Measurements from ENCODE around the gene MIXL1. TPM values are rescaled to one million over a fixed set of nuclear protein-coding genes. Genes with fewer than 3 reads are reported as not detected.

MIXL1 gene
- total RNA-seq, 1 experiment from 2014 or later = not detected

- Histone ChIP-seq H3K9me2 (ENCODE audit: insufficient read depth) (no peaks in the 10 kb centered on the region), H3K9ac (ENCODE audit: low read length) (no peak overlapping the region), H3K27ac (ENCODE audit: low read depth, low read length) (no peak overlapping the region), H3K79me2 (ENCODE audit: insufficient read depth, low read length) (no peaks in the 10 kb centered on the region), H3K9me3 (ENCODE audit: control insufficient read depth in 1 of 2, insufficient read depth in 1 of 2, low read depth in 1 of 2, low read length in 2 of 2) (no peaks in the 10 kb centered on the region), H3K4me2 (ENCODE audit: low read length) (no peak overlapping the region), H3K4me3 (replicated peaks in 1 of 2; ENCODE audit: low read depth in 1 of 2, low read length in 2 of 2) (no peak overlapping the region), H4K20me1 (ENCODE audit: insufficient read depth) (no peaks in the 10 kb centered on the region), H2AFZ (ENCODE audit: low read depth, low read length, poor library complexity, severe bottlenecking) (no peak overlapping the region), H3K27me3 (ENCODE audit: insufficient read depth, low read length) (no peaks in the 10 kb centered on the region), H3K4me1 (ENCODE audit: control insufficient read depth in 1 of 2, insufficient read depth in 2 of 2, low read length in 2 of 2) (no peaks in the 10 kb centered on the region), H3K36me3 (ENCODE audit: control insufficient read depth in 1 of 2, insufficient read depth in 2 of 2, low read length in 2 of 2) (no peaks in the 10 kb centered on the region)
- ChIA-PET RAD21 (ENCODE audit: low non-redundant PET in 1 of 2, low total read pairs in 2 of 2, uncharacterized antibody in 2 of 2, unreplicated experiment in 2 of 2) (no interaction called here), CTCF (interaction anchor here (1.1 kb wide), 1 partner anchor 78 kb away, joined by 4 read pairs; no protein-coding TSS in a partner anchor), POLR2A (no interaction called here)
- DNase-seq (ENCODE audit: low read depth, low spot score) (no peak), ATAC-seq (no peak)
- TF ChIP-seq ELF1 (IDR thresholded peaks at IDR 0.05; ENCODE audit: borderline replicate concordance, low read depth) (no peak), YY1 (IDR thresholded peaks at IDR 0.05; ENCODE audit: extremely low read depth, insufficient replicate concordance, low read depth, low read length) (no peak), EGR1 (IDR thresholded peaks at IDR 0.05; ENCODE audit: low read depth) (no peak), ZNF274 (IDR thresholded peaks at IDR 0.05; ENCODE audit: low read depth, low read length) (no peak)
- intact Hi-C loops (cut with micrococcal nuclease) = no loop called here
- no TSS peak for BruUV-seq (replicated peaks)
Measured at GRCh38 chr1:226203240-226203639, 20.2 kb upstream of the MIXL1 start.

GRCh38 chr1:226203655-226204054 lies 19.8 kb upstream of the MIXL1 start:
- Histone ChIP-seq H3K4me2 (ENCODE audit: low read length) (no peak overlapping the region), H2AFZ (ENCODE audit: low read depth, low read length, poor library complexity, severe bottlenecking) (no peak overlapping the region), H3K27ac (ENCODE audit: low read depth, low read length) (no peak overlapping the region), H3K36me3 (ENCODE audit: control insufficient read depth in 1 of 2, insufficient read depth in 2 of 2, low read length in 2 of 2) (no peaks in the 10 kb centered on the region), H3K27me3 (ENCODE audit: insufficient read depth, low read length) (no peaks in the 10 kb centered on the region), H3K9ac (ENCODE audit: low read length) (no peak overlapping the region), H3K4me1 (ENCODE audit: control insufficient read depth in 1 of 2, insufficient read depth in 2 of 2, low read length in 2 of 2) (no peaks in the 10 kb centered on the region), H3K79me2 (ENCODE audit: insufficient read depth, low read length) (no peaks in the 10 kb centered on the region), H3K9me2 (ENCODE audit: insufficient read depth) (no peaks in the 10 kb centered on the region), H3K9me3 (ENCODE audit: control insufficient read depth in 1 of 2, insufficient read depth in 1 of 2, low read depth in 1 of 2, low read length in 2 of 2) (no peaks in the 10 kb centered on the region), H3K4me3 (replicated peaks in 1 of 2; ENCODE audit: low read depth in 1 of 2, low read length in 2 of 2) (no peak overlapping the region), H4K20me1 (ENCODE audit: insufficient read depth) (no peaks in the 10 kb centered on the region)
- TF ChIP-seq SRF (IDR thresholded peaks at IDR 0.05; ENCODE audit: low read depth) = no peak
- TF ChIP-seq REST (IDR thresholded peaks at IDR 0.05; ENCODE audit: low read depth) = no peak
- RAD21 ChIA-PET (ENCODE audit: low non-redundant PET in 1 of 2, low total read pairs in 2 of 2, uncharacterized antibody in 2 of 2, unreplicated experiment in 2 of 2) = no interaction called here
- DNase-seq (ENCODE audit: low read depth, low spot score) = no peak
- POLR2A ChIA-PET = no interaction called here
- BruUV-seq (replicated peaks) = no TSS peak
- CTCF ChIA-PET = no interaction called here
- ATAC-seq = no peak
- intact Hi-C loops (cut with micrococcal nuclease) = no loop called here

All from HCT116 (cell line).